Kasumi-1 (cell line): ENCODE measurements around the gene MAD1L1.
A peak's percentile ranks its signal among the peaks of the same experiment; 100 is the strongest.

Experiments used
- DNase-seq, 2 experiments: peaks; one replicate each; lab custom pipeline; 2025; lab: John Stamatoyannopoulos, UW

The MAD1L1 gene

DNA sequence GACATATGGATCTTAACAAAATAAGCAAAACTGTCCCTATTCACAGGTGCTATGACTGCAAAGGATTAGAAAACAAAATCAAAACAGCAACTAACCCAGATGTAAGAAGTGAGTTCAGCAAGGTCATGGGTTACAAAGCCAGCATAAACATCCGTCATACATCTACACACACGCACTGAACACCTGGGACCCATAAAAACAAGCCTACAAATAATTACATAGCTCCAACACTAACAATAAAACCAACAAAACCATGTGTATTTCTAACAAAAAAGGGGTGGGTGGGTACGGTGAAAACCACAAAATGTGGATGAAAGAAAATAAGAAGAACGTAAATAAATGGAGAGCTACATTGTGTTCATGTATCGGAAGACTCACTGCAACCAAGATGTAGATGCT, 305.8 kb downstream of the MAD1L1 start:
- no peak for DNase-seq

DNA sequence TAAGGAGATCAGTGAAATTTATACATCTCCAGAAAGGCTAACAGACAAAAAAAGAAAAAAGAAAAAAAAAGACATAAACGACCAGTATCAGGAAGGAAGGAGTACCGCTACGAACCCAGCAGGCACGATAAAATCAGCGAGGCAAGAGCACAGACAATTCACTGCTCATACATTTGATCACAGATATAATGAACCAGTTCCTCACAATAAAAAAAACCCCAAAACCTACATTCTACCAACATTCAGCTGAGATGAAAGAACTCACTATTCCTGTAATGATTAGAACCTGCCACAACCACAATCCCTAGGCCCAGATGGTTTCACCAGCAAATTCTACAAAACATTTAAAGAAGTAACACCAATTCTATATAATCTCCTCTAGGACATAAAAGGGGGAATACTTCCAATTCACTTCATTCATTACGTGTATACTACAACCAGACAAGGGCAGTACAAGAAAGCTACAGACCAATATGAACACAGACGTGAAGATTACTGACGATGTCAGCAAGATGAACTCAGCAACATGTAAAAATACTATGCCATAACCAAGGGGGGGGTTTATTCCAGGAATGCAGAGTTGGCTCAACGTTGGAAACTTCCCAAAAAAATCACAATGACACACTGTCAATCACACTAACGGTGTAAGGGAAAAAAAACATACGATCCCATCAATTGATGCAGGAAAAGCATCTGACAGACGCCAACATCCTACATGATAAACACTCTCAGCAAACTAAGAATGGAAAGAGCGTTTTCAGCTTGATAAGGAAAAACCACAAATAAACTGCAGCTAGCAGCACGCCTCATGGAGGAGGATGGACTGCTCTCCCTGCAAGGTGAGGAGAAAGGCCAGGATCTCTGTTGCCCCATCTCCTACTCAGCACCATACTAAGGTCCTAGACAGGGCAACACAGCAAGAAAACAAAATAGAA, 306.5 kb downstream of the MAD1L1 start:
- DNase-seq: no peak

DNA sequence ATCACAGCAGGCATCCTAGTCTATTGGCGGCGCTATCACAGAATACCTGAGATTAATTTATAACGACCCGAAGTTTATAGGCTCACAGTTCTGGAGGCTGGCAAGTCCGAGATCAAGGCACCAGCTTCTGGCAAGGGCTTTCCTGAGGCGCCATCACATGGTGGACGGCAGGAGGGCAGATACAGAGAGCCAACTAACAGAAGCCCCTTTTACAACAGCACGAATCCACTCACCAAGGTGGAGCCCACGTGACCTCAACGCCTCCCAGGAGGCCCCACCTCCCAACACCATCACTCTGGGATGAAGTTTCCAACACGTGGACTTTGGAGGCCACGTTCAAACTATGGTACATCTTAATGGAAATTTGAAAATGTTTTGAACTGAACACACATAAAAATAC, 307.4 kb downstream of the MAD1L1 start:
- peak in 1 of 2 experiments; percentile 0 for DNase-seq

DNA sequence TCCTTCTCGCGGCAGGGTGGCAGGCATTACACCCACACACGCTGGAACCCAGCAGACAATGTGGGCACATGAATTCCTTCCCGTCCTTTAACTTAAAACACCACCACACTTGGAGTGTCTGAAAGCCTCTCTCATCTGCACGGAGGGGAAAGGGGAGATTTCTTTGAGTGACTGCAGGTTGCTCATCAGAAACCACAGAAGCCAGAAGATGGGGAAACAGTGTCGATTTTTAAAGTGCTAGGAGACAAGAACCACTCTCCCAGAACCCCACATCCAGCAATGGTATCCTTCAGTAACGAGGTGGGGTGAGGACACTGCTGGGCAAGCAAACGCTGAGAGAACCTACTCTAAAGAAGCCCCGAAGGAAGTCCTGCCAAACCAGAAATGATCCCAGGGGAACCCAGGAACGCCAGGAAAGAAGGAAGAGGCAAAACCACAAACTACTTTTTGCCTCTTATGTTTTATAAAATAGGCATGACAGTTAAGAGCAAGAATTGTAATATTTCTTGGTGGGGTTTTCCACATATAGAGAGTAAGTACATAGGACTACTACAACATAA, 308.4 kb downstream of the MAD1L1 start:
- DNase-seq: peak; percentile 2 to 10

DNA sequence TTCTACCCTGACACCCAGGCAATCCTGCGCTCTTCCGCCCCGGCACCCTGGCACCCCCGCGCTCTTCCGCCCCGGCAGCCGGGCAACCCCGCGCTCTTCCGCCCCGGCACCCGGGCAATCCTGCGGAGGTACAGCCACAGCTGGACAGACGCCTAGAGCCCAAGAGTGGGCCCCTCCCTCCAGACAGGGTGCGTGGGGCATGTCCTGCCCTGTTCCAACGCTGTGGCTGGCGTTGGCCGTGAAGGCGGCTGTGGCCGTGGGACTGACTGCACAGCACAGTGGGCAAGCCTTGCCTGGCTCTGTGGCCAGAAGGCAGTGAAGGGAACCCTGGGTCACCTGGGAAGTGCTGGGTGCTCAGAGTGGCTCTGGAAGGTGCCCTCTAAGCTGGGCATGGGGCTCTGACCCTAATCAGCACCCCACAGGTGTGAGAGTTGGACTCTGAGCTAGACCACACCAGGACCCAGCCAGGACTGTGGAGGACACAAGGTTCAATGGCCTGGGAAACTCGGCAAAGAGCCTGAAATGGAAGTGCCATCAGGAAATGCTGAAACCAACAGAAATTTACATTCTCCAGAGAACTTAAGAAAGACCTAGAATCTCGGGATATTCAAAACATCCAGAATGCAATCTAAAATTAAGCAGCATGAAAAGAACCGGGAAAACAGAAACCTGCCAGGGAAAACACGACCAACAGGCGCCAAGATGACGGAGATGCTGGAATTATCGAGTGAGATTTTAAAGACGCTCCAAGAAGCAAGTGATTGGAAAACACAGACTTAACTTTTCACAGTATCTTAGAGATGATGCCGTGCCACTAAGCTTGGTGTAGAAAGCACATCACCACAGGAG, 309.1 kb downstream of the MAD1L1 start:
- no peak for DNase-seq

DNA sequence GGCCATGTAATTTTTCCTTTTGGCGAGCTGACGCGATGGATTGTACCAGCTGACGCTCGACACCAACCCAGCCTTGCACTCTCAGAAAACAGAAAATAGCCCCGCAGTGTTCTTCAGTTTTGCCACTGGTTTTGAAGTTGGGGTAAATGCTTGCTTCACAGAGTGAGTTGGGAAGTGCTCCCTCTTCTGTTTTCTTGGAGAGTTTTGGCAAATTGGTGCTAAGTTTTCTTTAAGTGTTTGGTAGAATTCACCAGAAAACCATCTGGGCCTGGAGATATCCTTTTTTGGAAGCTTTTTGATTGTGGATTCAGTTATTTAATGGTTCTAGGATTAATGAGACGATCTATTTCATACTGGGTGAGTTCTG, 309.9 kb downstream of the MAD1L1 start:
- DNase-seq: no peak

DNA sequence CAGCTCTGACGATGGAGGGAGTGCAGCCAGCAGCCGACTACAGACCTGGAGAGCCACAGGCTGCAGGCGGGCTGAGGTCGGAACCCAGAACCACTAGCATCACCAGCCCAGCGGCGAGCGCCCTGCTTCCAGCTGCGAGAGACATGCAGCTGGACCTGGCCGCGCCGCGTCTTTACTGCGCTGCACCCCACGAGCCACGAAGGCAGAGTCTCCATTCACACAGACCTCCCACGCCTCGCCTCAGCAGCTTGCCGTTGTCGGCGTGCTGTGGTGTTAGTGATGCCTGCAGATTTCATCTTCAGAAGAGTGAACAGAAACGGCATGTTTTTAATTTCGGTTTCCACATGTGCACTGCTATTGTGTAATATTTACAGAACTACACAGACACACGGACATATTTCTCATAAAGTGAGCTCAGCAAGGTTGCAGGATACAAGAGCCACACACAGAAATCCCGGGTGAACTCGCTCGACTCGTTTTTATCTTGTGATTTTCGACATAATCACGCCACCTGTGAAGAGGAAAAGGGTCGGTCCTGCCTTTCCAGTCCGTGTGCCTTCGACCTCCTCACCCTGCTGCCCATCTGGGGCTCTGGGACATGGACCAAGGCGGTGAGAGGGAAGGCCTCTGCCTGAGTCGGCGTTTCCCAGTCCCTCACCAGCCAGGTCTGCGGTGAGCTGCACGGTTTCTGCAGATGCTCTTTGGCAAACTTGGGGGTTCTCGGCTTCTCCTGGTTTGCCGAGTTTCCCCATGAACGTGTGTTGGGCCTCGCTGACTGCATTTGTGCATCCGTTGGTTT, 310.5 kb downstream of the MAD1L1 start:
- DNase-seq: no peak

DNA sequence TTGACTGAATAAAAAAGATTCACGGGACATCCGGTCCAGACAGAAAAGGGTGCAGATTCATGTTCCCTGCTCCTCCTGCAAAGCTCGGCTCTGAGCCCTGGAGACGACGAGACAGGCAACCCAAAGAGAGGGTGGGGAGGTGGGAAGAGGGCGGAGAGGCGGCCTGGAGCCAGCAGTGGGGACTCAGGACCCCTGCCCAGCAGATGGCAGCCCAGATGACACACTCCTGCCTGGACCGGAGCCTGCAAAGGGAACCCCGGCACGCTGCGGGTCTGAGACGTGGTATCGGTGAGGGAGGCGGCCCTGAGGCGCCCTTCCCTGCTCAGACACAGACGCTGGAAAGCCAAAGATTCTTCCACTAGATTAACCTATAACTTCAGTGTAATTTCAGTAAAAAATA, 311.9 kb downstream of the MAD1L1 start:
- no peak for DNase-seq

DNA sequence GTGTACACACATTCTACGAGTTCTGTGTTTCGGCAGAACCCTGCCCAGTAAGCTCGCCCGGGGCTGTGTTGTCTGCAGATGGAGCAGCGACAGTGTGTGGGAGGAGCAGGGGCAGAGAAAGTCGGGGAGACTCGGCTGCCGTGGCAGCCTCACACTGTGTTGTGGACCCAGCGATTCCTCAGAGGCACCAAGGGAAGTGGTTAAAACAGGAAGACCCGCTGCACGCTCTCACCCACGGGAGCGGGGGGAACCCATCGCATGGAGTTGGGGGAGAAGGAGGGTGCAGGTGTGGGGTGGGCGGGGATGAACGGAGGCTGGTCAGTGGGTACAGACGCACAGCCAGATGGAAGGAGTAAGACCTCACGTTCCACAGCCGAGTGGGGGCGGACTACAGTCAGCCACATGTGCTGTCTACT, 312.5 kb downstream of the MAD1L1 start:
- peak; percentile 3 to 34 for DNase-seq

DNA sequence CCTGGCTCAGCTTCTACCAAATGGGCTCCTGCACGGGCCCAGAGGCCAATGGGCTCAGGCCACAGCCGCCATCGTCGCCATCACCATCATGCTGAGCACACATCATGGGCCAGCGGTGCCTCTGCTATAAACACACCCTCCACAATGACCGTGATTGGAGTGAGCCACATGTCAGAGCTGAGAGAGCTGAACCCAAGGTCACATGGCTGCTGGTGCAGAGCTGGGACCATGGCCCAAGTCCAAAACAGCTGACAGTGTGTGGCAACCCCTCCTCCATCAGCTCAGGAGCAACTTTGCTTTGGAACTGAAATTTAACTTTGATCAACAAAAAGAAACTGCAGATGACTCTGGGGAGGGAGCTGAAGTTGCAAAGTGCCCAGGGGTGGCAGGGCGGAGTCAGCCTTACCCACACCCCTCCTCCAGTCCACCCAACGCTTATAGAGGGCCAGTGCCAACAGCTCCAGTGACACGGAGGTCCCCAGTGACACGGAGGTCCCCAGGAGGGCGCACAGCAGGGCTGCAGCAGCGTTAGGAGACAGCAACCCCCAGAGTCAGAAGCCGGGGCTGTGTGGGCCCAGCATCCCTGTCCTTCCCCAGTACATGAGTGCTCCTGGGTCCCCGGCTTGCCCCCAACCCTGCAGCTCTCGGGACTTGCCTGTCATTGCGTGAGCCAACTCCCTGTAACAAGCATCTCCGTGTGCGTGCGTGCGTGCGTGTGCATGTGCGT, 313.0 kb downstream of the MAD1L1 start:
- DNase-seq: no peak

DNA sequence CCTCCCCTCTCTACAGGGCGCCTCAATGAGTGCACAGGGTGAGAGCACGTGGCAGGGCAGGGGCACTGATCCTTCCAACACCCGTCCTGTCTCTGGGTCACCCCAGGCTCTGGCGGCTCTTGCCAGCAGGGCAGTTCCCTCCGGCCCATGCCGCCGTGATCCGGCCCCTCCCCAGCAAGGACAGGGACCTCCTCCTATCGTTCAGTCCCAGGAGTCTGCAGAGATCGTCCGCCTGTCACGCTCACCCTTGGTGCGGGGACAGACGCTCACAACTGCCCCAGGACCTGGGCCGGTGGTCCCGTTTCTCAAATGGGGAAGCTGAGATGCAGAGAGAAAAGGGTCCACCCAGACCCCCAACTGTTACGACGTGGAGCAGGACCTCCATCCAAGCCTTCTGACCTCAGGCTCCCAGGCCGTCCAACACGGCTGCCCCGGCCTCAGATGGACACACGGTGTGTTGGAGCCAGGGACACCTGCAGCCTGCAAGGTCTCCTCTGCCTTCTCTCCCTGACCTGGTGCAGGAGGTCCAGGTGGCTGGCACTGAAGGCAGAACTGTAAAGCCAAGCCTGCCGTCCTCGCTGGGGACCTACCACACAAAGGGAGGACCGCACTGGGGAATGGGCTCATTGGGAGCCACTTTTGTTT, 313.7 kb downstream of the MAD1L1 start:
- DNase-seq: no peak

DNA sequence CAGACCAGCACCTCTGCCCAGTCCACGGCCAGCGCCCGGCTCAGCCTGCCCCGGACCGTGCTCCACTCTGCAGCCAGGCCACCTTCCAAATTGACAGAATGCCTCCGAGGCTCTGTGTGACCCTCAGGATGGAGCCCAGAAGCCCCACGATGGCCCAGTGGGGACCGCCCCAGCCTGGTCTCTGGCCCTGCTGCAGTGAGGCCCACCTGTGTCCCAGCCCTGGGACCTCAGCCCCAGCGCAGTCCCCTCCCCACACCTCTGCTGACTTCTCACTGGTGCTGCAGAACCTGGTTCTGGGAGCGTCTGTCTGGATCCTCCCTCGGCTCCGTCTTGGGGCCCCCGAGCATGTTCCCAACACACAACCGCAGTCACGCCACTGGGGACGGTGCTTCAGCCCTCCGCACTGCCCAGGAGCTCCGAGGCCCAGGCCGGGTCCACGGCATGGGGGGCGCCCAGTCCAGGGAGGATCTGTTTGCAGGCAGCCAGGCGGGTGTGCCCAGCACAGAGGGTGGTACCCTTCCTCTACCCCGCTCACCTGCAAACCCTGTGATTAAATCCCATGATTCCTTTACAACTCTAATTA, 314.6 kb downstream of the MAD1L1 start:
- DNase-seq: no peak

DNA sequence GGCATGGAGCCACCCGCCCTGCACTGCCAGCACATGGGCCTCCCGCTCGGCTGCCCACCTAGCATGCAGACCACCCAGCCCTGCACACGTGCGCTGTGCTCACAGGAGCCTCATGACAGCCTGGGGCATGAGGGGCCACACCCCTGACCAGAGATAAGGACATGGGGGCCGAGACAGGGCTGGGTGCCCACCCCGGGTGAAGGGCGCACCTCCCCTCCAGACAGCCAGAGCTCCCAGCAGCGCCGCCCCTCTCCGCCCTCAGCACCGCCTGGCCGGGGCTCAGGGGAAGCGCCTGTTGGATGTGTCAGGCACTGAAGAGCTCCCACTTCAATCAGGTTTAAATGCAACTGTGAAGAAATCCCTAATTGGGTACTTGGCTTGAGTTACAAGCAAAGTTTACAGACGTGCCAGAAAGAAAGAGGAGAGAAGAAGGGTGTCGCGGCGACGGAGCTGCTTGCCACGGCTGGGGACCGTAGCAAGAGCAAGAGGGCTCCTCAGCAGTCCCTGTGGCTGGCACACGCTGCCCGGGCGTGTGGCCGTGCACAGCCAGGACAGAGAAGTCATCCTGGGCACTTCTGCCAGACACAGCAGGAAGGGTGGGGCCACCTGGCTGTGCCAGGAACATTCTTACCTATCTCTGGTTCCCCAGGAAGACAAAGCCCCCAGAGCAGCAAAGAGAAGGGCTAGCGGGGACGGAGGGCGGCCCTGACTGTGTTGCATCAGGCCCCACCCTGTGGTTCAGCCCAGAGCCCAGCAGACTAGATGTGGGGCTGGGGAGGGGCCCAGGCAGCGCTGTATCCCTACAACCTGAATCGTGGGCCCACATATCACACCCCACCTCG, 315.3 kb downstream of the MAD1L1 start:
- no peak for DNase-seq

DNA sequence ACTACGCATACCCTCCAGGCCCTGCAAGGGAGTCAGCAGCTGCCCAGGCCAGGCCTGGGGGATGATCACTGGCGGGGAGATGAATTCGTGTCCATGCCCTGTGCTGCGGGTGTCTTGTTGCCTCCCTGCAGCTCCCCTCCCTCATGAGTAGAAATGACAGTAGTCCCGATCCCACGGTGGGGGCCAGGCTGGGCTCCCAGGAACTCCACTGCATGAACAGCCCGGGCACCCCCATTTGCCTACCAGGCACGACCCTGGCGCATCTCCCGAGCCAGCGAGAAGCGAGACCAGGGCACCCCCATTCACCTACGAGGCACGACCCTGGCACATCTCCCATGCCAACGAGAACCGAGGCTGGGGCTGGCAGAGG, 316.2 kb downstream of the MAD1L1 start:
- DNase-seq: no peak

DNA sequence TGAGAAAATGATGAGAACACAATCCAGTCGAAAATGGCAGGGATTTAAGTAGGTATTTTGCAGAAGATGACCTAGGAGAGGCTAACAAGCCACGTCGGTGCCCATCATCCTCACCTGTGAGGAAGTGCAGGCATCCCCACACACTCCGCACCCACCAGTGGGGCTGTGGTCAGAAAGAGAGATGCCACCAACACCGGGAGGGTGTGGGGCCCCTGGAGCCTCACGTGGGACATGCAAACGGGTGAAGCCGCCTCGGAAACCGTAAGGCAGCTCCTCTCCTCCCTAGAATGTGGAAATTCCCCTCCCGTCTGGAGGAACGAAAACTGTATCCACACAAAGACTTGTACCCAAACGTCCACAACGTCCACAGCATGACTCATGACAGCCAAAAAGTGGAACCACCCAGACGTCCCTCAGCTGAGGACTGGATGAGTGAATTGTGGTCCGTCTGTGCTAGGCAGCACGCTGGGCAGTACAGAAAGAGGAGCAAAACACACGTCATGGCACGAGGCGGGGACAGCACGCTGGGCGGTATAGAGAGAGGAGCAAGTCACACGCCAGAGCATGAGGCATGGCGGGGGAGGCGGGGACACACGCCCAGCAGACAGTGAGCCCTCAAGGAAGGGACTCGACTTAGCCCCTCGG, 316.7 kb downstream of the MAD1L1 start:
- no peak for DNase-seq

DNA sequence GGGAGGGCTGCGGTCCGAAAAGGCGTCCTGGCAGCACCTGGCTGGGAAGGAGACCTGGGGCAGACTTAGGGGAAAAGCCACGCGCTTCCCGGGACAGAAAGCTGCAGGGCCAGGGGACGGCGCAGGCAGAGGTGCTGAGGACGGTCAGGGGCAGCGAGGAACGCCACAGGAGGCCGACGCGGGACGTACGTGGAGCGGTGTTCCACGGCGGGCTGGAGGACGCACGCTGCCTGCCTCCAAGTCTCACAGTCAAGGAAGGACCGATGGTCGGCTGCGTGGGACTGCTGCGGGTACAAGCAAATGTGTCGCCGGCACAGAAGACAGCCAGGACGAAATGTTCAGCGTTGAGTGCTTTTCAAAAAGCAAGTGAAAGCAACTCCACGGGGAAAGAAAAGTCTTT, 317.4 kb downstream of the MAD1L1 start:
- DNase-seq: no peak

DNA sequence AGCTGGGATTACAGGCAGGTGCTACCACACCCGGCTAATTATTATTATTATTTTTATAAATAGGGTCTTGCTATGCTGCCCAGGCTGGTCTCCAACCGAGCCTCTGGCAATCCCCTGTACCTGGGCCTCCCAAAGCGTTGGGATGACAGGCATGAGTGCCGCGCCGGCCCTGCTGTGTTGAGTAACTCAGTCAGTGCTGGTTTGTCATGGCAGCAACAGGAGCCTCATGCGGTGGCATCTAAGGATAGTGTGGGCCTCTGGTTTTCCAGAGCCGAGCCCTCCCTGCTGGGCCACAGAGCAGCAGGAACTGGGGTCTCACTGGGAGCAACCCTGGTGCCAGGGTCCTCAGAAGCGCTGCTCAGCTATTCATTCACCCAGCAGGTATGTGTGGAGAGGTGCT, 318.0 kb downstream of the MAD1L1 start:
- DNase-seq: no peak

DNA sequence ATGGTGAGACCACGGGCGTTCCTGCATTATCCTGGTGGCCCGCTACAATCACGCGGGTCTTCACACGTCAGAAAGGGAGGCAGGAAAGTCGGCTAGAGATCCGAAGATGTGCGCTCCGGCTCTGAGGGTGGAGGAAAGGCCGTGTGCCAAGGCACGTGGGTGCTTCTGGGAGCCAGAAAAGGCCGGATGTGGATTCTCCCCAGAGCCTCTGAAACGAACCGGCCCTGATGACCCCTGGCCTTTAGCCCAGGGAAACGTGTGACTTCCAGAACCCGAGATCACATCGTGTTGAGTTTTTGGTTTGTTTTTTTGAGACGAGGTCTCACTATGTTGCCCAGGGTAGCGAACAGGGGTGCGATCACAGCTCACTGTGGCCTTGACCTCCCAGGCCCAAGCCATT, 318.4 kb downstream of the MAD1L1 start:
- no peak for DNase-seq
